Panc1 (cell line): ENCODE results near the gene XK. TPM values are rescaled to one million over a fixed set of nuclear protein-coding genes. Genes with fewer than 3 reads are reported as not detected.

Source experiments
- ATAC-seq: fragments of 200-7000 bp; cut with Tn5 transposase; 2 replicates; pipeline ENCODE4 v1.9.1; 2020; ENCODE audit warnings: mild to moderate bottlenecking, moderate library complexity
- BruUV-seq: library from RNA; stranded (reverse); fragments of 400-500 nt; replicated peaks from 2 replicates; lab custom pipeline; 2021; lab: Mats Ljungman, UMichigan
- CTCF ChIA-PET: fragments of 300-600 bp; sonication (Branson Sonifier 250); formaldehyde crosslinking; loops from one replicate; lab custom pipeline; 2022; ENCODE audit warnings: antibody characterized with exemption; lab: Charles Lee
- POLR2A ChIA-PET: fragments of 300-600 bp; sonication (Branson Sonifier 250); formaldehyde crosslinking; loops from one replicate; lab custom pipeline; 2022; ENCODE audit warnings: antibody characterized with exemption; lab: Charles Lee
- DNase-seq: peaks from one replicate; pipeline ENCODE4 v3.0.0-alpha.2; 2010; ENCODE audit warnings: low read depth, low spot score
- H3K27ac ChIP-seq: 2 replicates; pipeline ENCODE4 v1.5.1; 2011; ENCODE audit warnings: mild to moderate bottlenecking, low read length, inconsistent platforms
- H3K27me3 ChIP-seq: fragments of 200-500 bp; sonication (Bioruptor generic); 2 replicates; pipeline ENCODE4 v1.6.0; 2014; ENCODE audit warnings: low read length, inconsistent platforms; ENCODE audit not compliant: control insufficient read depth, insufficient read depth
- H3K36me3 ChIP-seq: fragments of 200-500 bp; sonication (Bioruptor generic); 2 replicates; pipeline ENCODE4 v1.5.1; 2014; ENCODE audit warnings: inconsistent platforms, mild to moderate bottlenecking, low read length, moderate library complexity; ENCODE audit not compliant: control insufficient read depth, insufficient read depth
- H3K4me1 ChIP-seq: 2 replicates; pipeline ENCODE4 v1.5.1; 2011; ENCODE audit warnings: inconsistent platforms, mild to moderate bottlenecking, low read length, moderate library complexity; ENCODE audit not compliant: control insufficient read depth, insufficient read depth
- H3K4me3 ChIP-seq, 2 experiments: 2 replicates each; pipeline ENCODE4 v1.5.1; 2011 to 2012; ENCODE audit warnings: low read depth in 2 of 2, low read length in 2 of 2, mild to moderate bottlenecking in 2 of 2, inconsistent platforms in 1 of 2, moderate library complexity in 1 of 2
- H3K9me3 ChIP-seq: fragments of 200-500 bp; sonication (Bioruptor generic); 2 replicates; pipeline ENCODE4 v1.5.1; 2014; ENCODE audit warnings: low read depth, mild to moderate bottlenecking, inconsistent platforms, low read length, moderate library complexity; ENCODE audit not compliant: control insufficient read depth, insufficient read depth
- CTCF ChIP-seq: fragments of 450-650 bp; IDR thresholded peaks from 2 replicates; pipeline ENCODE4 v1.5.1; 2017; ENCODE audit warnings: mild to moderate bottlenecking
- POLR2AphosphoS5 ChIP-seq: IDR thresholded peaks from 2 replicates; pipeline ENCODE4 v1.6.1; 2012; ENCODE audit warnings: mild to moderate bottlenecking, low read depth, low read length, moderate library complexity
- REST ChIP-seq, 2 experiments: IDR thresholded peaks; 2 replicates each; pipeline ENCODE4 v1.6.1; 2011 to 2012; ENCODE audit warnings: low read depth in 2 of 2, control low read depth in 1 of 2, low read length in 1 of 2, mild to moderate bottlenecking in 1 of 2, moderate library complexity in 1 of 2; ENCODE audit not compliant: insufficient read depth in 1 of 2
- SIN3A ChIP-seq: IDR thresholded peaks from 2 replicates; pipeline ENCODE4 v1.6.1; 2012; ENCODE audit warnings: low read depth, mild to moderate bottlenecking, low read length, moderate library complexity, borderline replicate concordance; ENCODE audit not compliant: insufficient read depth
- TCF7L2 ChIP-seq: IDR thresholded peaks from 2 replicates; pipeline ENCODE4 v1.6.1; 2011; ENCODE audit warnings: mild to moderate bottlenecking, low read depth, low read length, inconsistent platforms
- in situ Hi-C: cut with HindIII; loops from 2 replicates; pipeline ENCODE4 v1.10.0; 2016; ENCODE audit warnings: low sequenced_read_pairs, low pct_unique_long_range_greater_than_20kb
- intact Hi-C: fragments of 100-400 bp; cut with micrococcal nuclease; formaldehyde crosslinking; loops from one replicate; pipeline ENCODE4 v1.10.0; 2022; ENCODE audit not compliant: unreplicated experiment
- total RNA-seq: library from RNA; stranded (reverse); gene quantifications from one replicate; pipeline ENCODE4 v1.2.1, GENCODE V29; 2021; ENCODE audit not compliant: unreplicated experiment

The XK gene
- total RNA-seq, 1 experiment from 2014 or later, result 1.3 TPM

GRCh38 chrX:37640142-37640541 lies 45.4 kb upstream of the XK start:
- Histone ChIP-seq H3K27ac (no peak overlapping the region), H3K27me3 (no peaks in the 10 kb centered on the region), H3K4me3 (no peak overlapping the region), H3K36me3 (no peaks in the 10 kb centered on the region), H3K9me3 (no peaks in the 10 kb centered on the region), H3K4me1 (no peaks in the 10 kb centered on the region)
- POLR2A ChIA-PET, result no interaction called here
- CTCF ChIA-PET, result no interaction called here
- DNase-seq, result no peak
- ATAC-seq, result no peak
- TF ChIP-seq TCF7L2 (no peak), REST (IDR thresholded peaks at IDR 0.05; ENCODE audit: insufficient read depth in 1 of 2, low read depth in 2 of 2, low read length in 1 of 2) (no peak), SIN3A (no peak), POLR2AphosphoS5 (no peak), CTCF (no peak)
- BruUV-seq, result no TSS peak
- intact Hi-C loops, result no loop called here
- in situ Hi-C loops, result no loop called here

- ATAC-seq, result no peak
These were observed 43.7 kb upstream of the XK start for GRCh38 chrX:37641859-37642258.

More at GRCh38 chrX:37641859-37642258, 43.7 kb upstream of the XK start:
- in situ Hi-C loops (no loop called here), intact Hi-C loops (no loop called here)
- H3K27me3 ChIP-seq, result no peaks in the 10 kb centered on the region
- no TSS peak for BruUV-seq
- no peak overlapping the region for H3K4me3 ChIP-seq
- POLR2A ChIA-PET, result no interaction called here
- H3K9me3 ChIP-seq, result no peaks in the 10 kb centered on the region
- TF ChIP-seq TCF7L2 (no peak), CTCF (no peak), POLR2AphosphoS5 (no peak), SIN3A (no peak), REST (IDR thresholded peaks at IDR 0.05; ENCODE audit: insufficient read depth in 1 of 2, low read depth in 2 of 2, low read length in 1 of 2) (no peak)
- no peak for DNase-seq
- H3K27ac ChIP-seq, result no peak overlapping the region
- CTCF ChIA-PET, result no interaction called here
- no peaks in the 10 kb centered on the region for H3K4me1 ChIP-seq
- no peaks in the 10 kb centered on the region for H3K36me3 ChIP-seq
